WTC11 (cell line): ENCODE data around the gene ZCCHC7. TPM values are rescaled to one million over a fixed set of nuclear protein-coding genes. Genes with fewer than 3 reads are reported as not detected.

Source experiments
- CBFB ChIP-seq: sonication (generic); formaldehyde crosslinking; IDR thresholded peaks from 2 replicates; pipeline ENCODE4 v1.8.1; 2022; ENCODE audit warnings: mild to moderate bottlenecking, low read depth, missing genetic modification reagents
- EMX1 ChIP-seq: fragments of 250-450 bp; sonication (Bioruptor Pico); IDR thresholded peaks from 2 replicates; pipeline ENCODE4 v1.8.0; 2021; ENCODE audit warnings: mild to moderate bottlenecking
- ESRRA ChIP-seq: sonication (generic); formaldehyde crosslinking; IDR thresholded peaks from 2 replicates; pipeline ENCODE4 v1.8.1; 2022; ENCODE audit warnings: mild to moderate bottlenecking, missing genetic modification reagents, borderline replicate concordance
- JAZF1 ChIP-seq: fragments of 250-450 bp; sonication (Bioruptor Pico); IDR thresholded peaks from 2 replicates; pipeline ENCODE4 v1.9.0; 2021; ENCODE audit warnings: moderate library complexity, mild to moderate bottlenecking, inconsistent platforms
- NFATC4 ChIP-seq: fragments of 250-450 bp; sonication (Bioruptor Pico); IDR thresholded peaks from 2 replicates; pipeline ENCODE4 v1.9.0; 2021; ENCODE audit warnings: mild to moderate bottlenecking
- NFE2L1 ChIP-seq: sonication (generic); formaldehyde crosslinking; IDR thresholded peaks from 2 replicates; pipeline ENCODE4 v1.8.1; 2023; ENCODE audit warnings: missing genetic modification reagents
- NFYB ChIP-seq: sonication (generic); formaldehyde crosslinking; conservative IDR thresholded peaks from 2 replicates; pipeline ENCODE4 v1.8.0; 2022; ENCODE audit warnings: low read depth, missing genetic modification reagents
- NR3C1 ChIP-seq: sonication (generic); formaldehyde crosslinking; conservative IDR thresholded peaks from 2 replicates; pipeline ENCODE4 v1.8.1; 2023; ENCODE audit warnings: low read depth, mild to moderate bottlenecking, missing genetic modification reagents
- ZNF121 ChIP-seq: sonication (generic); formaldehyde crosslinking; IDR thresholded peaks from 2 replicates; pipeline ENCODE4 v1.8.0; 2023; ENCODE audit warnings: missing genetic modification reagents
- ZNF219 ChIP-seq: sonication (generic); formaldehyde crosslinking; IDR thresholded peaks from 2 replicates; pipeline ENCODE4 v1.8.0; 2023; ENCODE audit warnings: missing genetic modification reagents, mild to moderate bottlenecking, borderline replicate concordance
- ZNF317 ChIP-seq: sonication (generic); formaldehyde crosslinking; IDR thresholded peaks from 2 replicates; pipeline ENCODE4 v1.8.1; 2023; ENCODE audit warnings: low read depth, mild to moderate bottlenecking, moderate library complexity, missing genetic modification reagents, borderline replicate concordance
- ZNF396 ChIP-seq: fragments of 250-450 bp; sonication (Bioruptor Pico); IDR thresholded peaks from 2 replicates; pipeline ENCODE4 v1.8.0; 2021; ENCODE audit warnings: mild to moderate bottlenecking, moderate library complexity, borderline replicate concordance
- total RNA-seq: library from RNA; stranded (reverse); gene quantifications from 3 replicates; pipeline ENCODE4 v1.2.3, GENCODE V29; 2021
- TF ChIP-seq, protein P1 (sequence below): fragments of 200-600 bp; IDR thresholded peaks from 2 replicates; pipeline ENCODE4 v1.8.0; 2022; ENCODE audit warnings: antibody characterized with exemption
- TF ChIP-seq, protein P2 (sequence below): sonication (generic); formaldehyde crosslinking; IDR thresholded peaks from 2 replicates; pipeline ENCODE4 v1.8.0; 2023; ENCODE audit warnings: missing genetic modification reagents
- TF ChIP-seq, protein P3 (sequence below): sonication (generic); formaldehyde crosslinking; IDR thresholded peaks from 2 replicates; pipeline ENCODE4 v1.8.1; 2022; ENCODE audit warnings: mild to moderate bottlenecking, moderate library complexity, missing genetic modification reagents
- TF ChIP-seq, protein P4 (sequence below): sonication (generic); formaldehyde crosslinking; IDR thresholded peaks from 2 replicates; pipeline ENCODE4 v1.8.1; 2022; ENCODE audit warnings: low read depth, mild to moderate bottlenecking, moderate library complexity, missing genetic modification reagents, borderline replicate concordance
- TF ChIP-seq, protein P5 (sequence below): fragments of 250-450 bp; sonication (Bioruptor Pico); conservative IDR thresholded peaks from 2 replicates; pipeline ENCODE4 v1.9.0; 2021; ENCODE audit warnings: mild to moderate bottlenecking
- TF ChIP-seq, protein P6 (sequence below): sonication (generic); formaldehyde crosslinking; IDR thresholded peaks from 2 replicates; pipeline ENCODE4 v1.8.1; 2023; ENCODE audit warnings: mild to moderate bottlenecking, moderate library complexity, missing genetic modification reagents
- TF ChIP-seq, protein P7 (sequence below): sonication (generic); formaldehyde crosslinking; IDR thresholded peaks from 2 replicates; pipeline ENCODE4 v1.8.1; 2023; ENCODE audit warnings: mild to moderate bottlenecking, missing genetic modification reagents, borderline replicate concordance
- TF ChIP-seq, protein P8 (sequence below): sonication (generic); formaldehyde crosslinking; IDR thresholded peaks from 2 replicates; pipeline ENCODE4 v1.8.1; 2023; ENCODE audit warnings: mild to moderate bottlenecking, missing genetic modification reagents
- TF ChIP-seq, protein P9 (sequence below): sonication (generic); formaldehyde crosslinking; IDR thresholded peaks from 2 replicates; pipeline ENCODE4 v1.8.1; 2023; ENCODE audit warnings: mild to moderate bottlenecking, missing genetic modification reagents

ZCCHC7 gene
- total RNA-seq, 1 experiment from 2014 or later: 30.1 TPM

DNA sequence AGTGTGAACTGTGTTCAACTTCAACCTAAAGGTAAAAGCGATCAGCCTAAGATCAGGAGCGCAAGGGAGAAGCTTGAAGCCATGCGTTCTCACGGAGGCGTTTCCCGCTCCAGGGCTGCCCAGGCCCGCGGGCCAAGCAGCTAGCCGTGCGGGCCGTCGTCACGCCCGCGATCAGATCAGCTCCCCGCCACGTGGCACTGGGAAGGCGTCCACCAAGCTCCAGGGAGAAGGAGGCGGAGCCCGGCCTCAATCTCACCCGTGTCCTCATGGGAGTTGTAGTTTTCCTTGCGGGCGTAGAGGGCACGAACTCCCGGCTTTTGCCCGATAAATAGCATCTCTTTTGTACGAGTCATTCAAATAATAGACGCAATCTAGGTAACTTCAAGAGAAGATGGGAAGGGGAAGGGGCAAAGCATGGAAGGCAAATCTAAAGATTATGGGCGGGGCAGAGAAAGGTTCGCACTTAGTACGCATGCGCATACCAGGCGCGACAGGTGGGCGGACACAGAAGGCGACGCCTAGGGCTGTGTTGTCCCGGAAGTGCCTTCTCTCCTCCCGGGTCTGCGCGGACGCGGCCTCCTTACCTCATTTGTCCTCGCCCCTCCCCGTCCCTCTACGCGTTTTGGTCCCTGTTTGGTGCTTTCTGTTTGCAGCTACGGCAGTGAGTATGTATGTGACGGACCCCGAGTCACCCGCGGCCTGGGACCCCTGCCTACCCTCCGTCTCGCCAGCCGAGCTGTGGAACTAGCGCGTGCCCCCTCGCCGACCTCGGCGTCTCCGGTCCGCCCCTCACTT is 40.8 kb upstream of the ZCCHC7 start (continued):
- TF ChIP-seq, protein P1, sequence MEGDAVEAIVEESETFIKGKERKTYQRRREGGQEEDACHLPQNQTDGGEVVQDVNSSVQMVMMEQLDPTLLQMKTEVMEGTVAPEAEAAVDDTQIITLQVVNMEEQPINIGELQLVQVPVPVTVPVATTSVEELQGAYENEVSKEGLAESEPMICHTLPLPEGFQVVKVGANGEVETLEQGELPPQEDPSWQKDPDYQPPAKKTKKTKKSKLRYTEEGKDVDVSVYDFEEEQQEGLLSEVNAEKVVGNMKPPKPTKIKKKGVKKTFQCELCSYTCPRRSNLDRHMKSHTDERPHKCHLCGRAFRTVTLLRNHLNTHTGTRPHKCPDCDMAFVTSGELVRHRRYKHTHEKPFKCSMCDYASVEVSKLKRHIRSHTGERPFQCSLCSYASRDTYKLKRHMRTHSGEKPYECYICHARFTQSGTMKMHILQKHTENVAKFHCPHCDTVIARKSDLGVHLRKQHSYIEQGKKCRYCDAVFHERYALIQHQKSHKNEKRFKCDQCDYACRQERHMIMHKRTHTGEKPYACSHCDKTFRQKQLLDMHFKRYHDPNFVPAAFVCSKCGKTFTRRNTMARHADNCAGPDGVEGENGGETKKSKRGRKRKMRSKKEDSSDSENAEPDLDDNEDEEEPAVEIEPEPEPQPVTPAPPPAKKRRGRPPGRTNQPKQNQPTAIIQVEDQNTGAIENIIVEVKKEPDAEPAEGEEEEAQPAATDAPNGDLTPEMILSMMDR: no peak
- TF ChIP-seq, protein P2, sequence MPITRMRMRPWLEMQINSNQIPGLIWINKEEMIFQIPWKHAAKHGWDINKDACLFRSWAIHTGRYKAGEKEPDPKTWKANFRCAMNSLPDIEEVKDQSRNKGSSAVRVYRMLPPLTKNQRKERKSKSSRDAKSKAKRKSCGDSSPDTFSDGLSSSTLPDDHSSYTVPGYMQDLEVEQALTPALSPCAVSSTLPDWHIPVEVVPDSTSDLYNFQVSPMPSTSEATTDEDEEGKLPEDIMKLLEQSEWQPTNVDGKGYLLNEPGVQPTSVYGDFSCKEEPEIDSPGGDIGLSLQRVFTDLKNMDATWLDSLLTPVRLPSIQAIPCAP (CRISPR knock-in tag): peak; percentile 99
- TF ChIP-seq, protein P3, sequence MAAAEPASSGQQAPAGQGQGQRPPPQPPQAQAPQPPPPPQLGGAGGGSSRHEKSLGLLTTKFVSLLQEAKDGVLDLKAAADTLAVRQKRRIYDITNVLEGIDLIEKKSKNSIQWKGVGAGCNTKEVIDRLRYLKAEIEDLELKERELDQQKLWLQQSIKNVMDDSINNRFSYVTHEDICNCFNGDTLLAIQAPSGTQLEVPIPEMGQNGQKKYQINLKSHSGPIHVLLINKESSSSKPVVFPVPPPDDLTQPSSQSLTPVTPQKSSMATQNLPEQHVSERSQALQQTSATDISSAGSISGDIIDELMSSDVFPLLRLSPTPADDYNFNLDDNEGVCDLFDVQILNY (CRISPR knock-in tag): peak; percentile 98
- TF ChIP-seq JAZF1 (CRISPR knock-in tag): no peak
- TF ChIP-seq, protein P4, sequence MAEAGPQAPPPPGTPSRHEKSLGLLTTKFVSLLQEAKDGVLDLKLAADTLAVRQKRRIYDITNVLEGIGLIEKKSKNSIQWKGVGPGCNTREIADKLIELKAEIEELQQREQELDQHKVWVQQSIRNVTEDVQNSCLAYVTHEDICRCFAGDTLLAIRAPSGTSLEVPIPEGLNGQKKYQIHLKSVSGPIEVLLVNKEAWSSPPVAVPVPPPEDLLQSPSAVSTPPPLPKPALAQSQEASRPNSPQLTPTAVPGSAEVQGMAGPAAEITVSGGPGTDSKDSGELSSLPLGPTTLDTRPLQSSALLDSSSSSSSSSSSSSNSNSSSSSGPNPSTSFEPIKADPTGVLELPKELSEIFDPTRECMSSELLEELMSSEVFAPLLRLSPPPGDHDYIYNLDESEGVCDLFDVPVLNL: peak; percentile 96
- peak; percentile 99 for TF ChIP-seq NFE2L1 (CRISPR knock-in tag)
- TF ChIP-seq NFYB: peak; percentile 69
- TF ChIP-seq CBFB (CRISPR knock-in tag): peak; percentile 97; the same call in 1 of the 2 replicates
- TF ChIP-seq NR3C1: no peak; the same call in 1 of the 2 replicates
- TF ChIP-seq, protein P5, sequence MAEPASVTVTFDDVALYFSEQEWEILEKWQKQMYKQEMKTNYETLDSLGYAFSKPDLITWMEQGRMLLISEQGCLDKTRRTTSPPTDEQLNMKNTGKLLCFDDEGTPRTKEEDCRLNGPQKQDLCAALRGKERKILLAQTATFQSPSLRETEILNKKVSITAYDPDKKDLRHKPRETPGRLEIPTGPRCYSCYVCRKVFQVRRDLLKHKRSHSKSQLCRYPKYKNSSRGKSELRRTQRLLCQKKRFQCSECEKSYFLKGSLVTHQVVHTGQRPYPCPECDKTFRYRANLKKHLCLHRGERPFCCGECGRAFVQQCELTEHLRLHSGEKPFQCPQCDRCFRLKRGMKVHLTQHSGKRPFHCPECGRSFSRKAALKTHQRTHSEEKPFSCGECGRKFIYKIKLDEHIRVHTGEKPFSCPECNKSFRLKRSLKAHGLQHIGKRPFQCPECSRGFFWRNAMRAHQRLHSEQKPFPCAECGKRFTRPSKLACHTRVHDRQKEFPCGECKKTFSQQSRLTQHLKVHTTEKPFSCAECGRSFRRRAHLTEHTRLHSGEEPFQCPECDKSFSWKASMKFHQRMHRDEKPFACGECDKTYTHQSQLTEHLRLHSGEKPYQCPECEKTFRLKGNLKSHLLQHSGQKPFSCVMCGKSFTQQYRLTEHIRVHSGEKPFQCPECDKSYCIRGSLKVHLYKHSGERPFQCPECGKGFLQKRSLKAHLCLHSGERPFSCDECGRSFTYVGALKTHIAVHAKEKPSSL (CRISPR knock-in tag): no peak
- TF ChIP-seq ZNF317: peak; percentile 77
- no peak for TF ChIP-seq ZNF396
- no peak for TF ChIP-seq NFATC4 (CRISPR knock-in tag)
- TF ChIP-seq ZNF219 (CRISPR knock-in tag): peak; percentile 96
- TF ChIP-seq, protein P6, sequence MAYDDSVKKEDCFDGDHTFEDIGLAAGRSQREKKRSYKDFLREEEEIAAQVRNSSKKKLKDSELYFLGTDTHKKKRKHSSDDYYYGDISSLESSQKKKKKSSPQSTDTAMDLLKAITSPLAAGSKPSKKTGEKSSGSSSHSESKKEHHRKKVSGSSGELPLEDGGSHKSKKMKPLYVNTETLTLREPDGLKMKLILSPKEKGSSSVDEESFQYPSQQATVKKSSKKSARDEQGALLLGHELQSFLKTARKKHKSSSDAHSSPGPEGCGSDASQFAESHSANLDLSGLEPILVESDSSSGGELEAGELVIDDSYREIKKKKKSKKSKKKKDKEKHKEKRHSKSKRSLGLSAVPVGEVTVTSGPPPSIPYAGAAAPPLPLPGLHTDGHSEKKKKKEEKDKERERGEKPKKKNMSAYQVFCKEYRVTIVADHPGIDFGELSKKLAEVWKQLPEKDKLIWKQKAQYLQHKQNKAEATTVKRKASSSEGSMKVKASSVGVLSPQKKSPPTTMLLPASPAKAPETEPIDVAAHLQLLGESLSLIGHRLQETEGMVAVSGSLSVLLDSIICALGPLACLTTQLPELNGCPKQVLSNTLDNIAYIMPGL: peak; percentile 96
- peak; percentile 68 for TF ChIP-seq ZNF121 (CRISPR knock-in tag)
- TF ChIP-seq, protein P7, sequence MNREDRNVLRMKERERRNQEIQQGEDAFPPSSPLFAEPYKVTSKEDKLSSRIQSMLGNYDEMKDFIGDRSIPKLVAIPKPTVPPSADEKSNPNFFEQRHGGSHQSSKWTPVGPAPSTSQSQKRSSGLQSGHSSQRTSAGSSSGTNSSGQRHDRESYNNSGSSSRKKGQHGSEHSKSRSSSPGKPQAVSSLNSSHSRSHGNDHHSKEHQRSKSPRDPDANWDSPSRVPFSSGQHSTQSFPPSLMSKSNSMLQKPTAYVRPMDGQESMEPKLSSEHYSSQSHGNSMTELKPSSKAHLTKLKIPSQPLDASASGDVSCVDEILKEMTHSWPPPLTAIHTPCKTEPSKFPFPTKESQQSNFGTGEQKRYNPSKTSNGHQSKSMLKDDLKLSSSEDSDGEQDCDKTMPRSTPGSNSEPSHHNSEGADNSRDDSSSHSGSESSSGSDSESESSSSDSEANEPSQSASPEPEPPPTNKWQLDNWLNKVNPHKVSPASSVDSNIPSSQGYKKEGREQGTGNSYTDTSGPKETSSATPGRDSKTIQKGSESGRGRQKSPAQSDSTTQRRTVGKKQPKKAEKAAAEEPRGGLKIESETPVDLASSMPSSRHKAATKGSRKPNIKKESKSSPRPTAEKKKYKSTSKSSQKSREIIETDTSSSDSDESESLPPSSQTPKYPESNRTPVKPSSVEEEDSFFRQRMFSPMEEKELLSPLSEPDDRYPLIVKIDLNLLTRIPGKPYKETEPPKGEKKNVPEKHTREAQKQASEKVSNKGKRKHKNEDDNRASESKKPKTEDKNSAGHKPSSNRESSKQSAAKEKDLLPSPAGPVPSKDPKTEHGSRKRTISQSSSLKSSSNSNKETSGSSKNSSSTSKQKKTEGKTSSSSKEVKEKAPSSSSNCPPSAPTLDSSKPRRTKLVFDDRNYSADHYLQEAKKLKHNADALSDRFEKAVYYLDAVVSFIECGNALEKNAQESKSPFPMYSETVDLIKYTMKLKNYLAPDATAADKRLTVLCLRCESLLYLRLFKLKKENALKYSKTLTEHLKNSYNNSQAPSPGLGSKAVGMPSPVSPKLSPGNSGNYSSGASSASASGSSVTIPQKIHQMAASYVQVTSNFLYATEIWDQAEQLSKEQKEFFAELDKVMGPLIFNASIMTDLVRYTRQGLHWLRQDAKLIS (CRISPR knock-in tag): peak; percentile 99
- peak; percentile 98 for TF ChIP-seq ESRRA (CRISPR knock-in tag)
- TF ChIP-seq EMX1 (CRISPR knock-in tag): no peak
- TF ChIP-seq, protein P8, sequence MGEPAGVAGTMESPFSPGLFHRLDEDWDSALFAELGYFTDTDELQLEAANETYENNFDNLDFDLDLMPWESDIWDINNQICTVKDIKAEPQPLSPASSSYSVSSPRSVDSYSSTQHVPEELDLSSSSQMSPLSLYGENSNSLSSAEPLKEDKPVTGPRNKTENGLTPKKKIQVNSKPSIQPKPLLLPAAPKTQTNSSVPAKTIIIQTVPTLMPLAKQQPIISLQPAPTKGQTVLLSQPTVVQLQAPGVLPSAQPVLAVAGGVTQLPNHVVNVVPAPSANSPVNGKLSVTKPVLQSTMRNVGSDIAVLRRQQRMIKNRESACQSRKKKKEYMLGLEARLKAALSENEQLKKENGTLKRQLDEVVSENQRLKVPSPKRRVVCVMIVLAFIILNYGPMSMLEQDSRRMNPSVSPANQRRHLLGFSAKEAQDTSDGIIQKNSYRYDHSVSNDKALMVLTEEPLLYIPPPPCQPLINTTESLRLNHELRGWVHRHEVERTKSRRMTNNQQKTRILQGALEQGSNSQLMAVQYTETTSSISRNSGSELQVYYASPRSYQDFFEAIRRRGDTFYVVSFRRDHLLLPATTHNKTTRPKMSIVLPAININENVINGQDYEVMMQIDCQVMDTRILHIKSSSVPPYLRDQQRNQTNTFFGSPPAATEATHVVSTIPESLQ (CRISPR knock-in tag): peak; percentile 79; the same call in 1 of the 2 replicates
- TF ChIP-seq, protein P9, sequence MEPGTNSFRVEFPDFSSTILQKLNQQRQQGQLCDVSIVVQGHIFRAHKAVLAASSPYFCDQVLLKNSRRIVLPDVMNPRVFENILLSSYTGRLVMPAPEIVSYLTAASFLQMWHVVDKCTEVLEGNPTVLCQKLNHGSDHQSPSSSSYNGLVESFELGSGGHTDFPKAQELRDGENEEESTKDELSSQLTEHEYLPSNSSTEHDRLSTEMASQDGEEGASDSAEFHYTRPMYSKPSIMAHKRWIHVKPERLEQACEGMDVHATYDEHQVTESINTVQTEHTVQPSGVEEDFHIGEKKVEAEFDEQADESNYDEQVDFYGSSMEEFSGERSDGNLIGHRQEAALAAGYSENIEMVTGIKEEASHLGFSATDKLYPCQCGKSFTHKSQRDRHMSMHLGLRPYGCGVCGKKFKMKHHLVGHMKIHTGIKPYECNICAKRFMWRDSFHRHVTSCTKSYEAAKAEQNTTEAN (CRISPR knock-in tag): peak; percentile 98
